SKM-1 (cell line): ENCODE results near the gene CHID1.

Experiments used
- DNase-seq: peaks from one replicate; lab custom pipeline; 2025; ENCODE audit not compliant: unreplicated experiment; lab: John Stamatoyannopoulos, UW

CHID1 gene

GRCh38 chr11:910589-911030 is at the start of gene CHID1:
Gene CHID1, minus strand, starts transcription at chr11:910810. Its CDS starts 5,994 bp downstream, at chr11:904816.
- peak; percentile 30 for DNase-seq

GRCh38 chr11:959608-960007 is 49.0 kb upstream of the CHID1 start:
- DNase-seq, result no peak

GRCh38 chr11:959027-959426 is 48.4 kb upstream of the CHID1 start:
- DNase-seq, result no peak

GRCh38 chr11:958101-958500 is 47.5 kb upstream of the CHID1 start:
- DNase-seq, result no peak

- DNase-seq, result no peak
Observed at GRCh38 chr11:957212-957920, 46.8 kb upstream of the CHID1 start.

- no peak for DNase-seq
Observed at GRCh38 chr11:955154-956063, 44.8 kb upstream of the CHID1 start.

GRCh38 chr11:954392-955153 is 44.0 kb upstream of the CHID1 start:
- DNase-seq, result no peak

- DNase-seq, result no peak
Observed at GRCh38 chr11:953512-953911, 42.9 kb upstream of the CHID1 start.

GRCh38 chr11:952406-953385 is 42.1 kb upstream of the CHID1 start:
- DNase-seq, result no peak

- no peak for DNase-seq
Observed at GRCh38 chr11:951507-951906, 40.9 kb upstream of the CHID1 start.

- no peak for DNase-seq
Observed at GRCh38 chr11:947744-948143, 37.1 kb upstream of the CHID1 start.

GRCh38 chr11:945986-946385 is 35.4 kb upstream of the CHID1 start:
- no peak for DNase-seq

GRCh38 chr11:944711-945470 is 34.3 kb upstream of the CHID1 start:
- no peak for DNase-seq

- DNase-seq, result no peak
Observed at GRCh38 chr11:942823-943222, 32.2 kb upstream of the CHID1 start.

GRCh38 chr11:940496-941135 is 30.0 kb upstream of the CHID1 start:
- DNase-seq, result no peak

GRCh38 chr11:937841-938261 is 27.2 kb upstream of the CHID1 start:
- no peak for DNase-seq

GRCh38 chr11:936199-936598 is 25.6 kb upstream of the CHID1 start:
- DNase-seq, result no peak

- no peak for DNase-seq
Observed at GRCh38 chr11:934527-934926, 23.9 kb upstream of the CHID1 start.

- no peak for DNase-seq
Observed at GRCh38 chr11:933936-934335, 23.3 kb upstream of the CHID1 start.
